ENCODE data around the gene MTARC1.

GRCh38 chr1:220754212-220754917 is 32.3 kb upstream of the MTARC1 start:
- TF ChIP-seq POLR2A (IDR thresholded peaks at IDR 0.05) = no peak
- TF ChIP-seq CTCF (IDR thresholded peaks at IDR 0.05) = no peak

Data from heart left ventricle (tissue), 13 donors.